Fibroblast of skin of left quadriceps (primary cell): ENCODE results near the gene C16orf78.

Source experiments
- DNase-seq, 2 experiments: peaks; one replicate each; pipeline ENCODE4 v3.0.0-alpha.2; 2013; ENCODE audit warnings: low read depth in 2 of 2

The C16orf78 gene

GRCh38 chr16:49373504-49373903 lies at the start of gene C16orf78:
C16orf78 (plus strand) TSS chr16:49373804; CDS start chr16:49373940, 136 bp downstream.
- DNase-seq: no peak

GRCh38 chr16:49324703-49325102 lies 48.9 kb upstream of the C16orf78 start:
- DNase-seq: no peak

GRCh38 chr16:49327466-49327865 lies 46.1 kb upstream of the C16orf78 start:
- no peak for DNase-seq

- DNase-seq: no peak
Observed at GRCh38 chr16:49328325-49328724, 45.3 kb upstream of the C16orf78 start.

- DNase-seq: no peak
Observed at GRCh38 chr16:49330562-49331201, 42.9 kb upstream of the C16orf78 start.

GRCh38 chr16:49332589-49333258 lies 40.9 kb upstream of the C16orf78 start:
- no peak for DNase-seq

GRCh38 chr16:49333259-49333597 lies 40.4 kb upstream of the C16orf78 start:
- DNase-seq: no peak

- no peak for DNase-seq
Observed at GRCh38 chr16:49335828-49336227, 37.8 kb upstream of the C16orf78 start.

- no peak for DNase-seq
Observed at GRCh38 chr16:49336581-49336980, 37.0 kb upstream of the C16orf78 start.

GRCh38 chr16:49337814-49338350 lies 35.7 kb upstream of the C16orf78 start:
- DNase-seq: no peak

GRCh38 chr16:49338611-49339265 lies 34.9 kb upstream of the C16orf78 start:
- no peak for DNase-seq

GRCh38 chr16:49340466-49340865 lies 33.1 kb upstream of the C16orf78 start:
- DNase-seq: no peak

- no peak for DNase-seq
Observed at GRCh38 chr16:49341706-49342105, 31.9 kb upstream of the C16orf78 start.

GRCh38 chr16:49342336-49343265 lies 31.0 kb upstream of the C16orf78 start:
- no peak for DNase-seq

GRCh38 chr16:49343291-49343690 lies 30.3 kb upstream of the C16orf78 start:
- no peak for DNase-seq

- no peak for DNase-seq
Observed at GRCh38 chr16:49344401-49344800, 29.2 kb upstream of the C16orf78 start.

- no peak for DNase-seq
Observed at GRCh38 chr16:49345829-49346228, 27.8 kb upstream of the C16orf78 start.

GRCh38 chr16:49346459-49346858 lies 27.1 kb upstream of the C16orf78 start:
- no peak for DNase-seq

- DNase-seq: no peak
Observed at GRCh38 chr16:49347476-49347875, 26.1 kb upstream of the C16orf78 start.

- no peak for DNase-seq
Observed at GRCh38 chr16:49348408-49349176, 25.0 kb upstream of the C16orf78 start.
